Uterus (tissue), 2 donors: Measurements from ENCODE around the gene CMTM1.

ENCODE experiments used
- POLR2A ChIP-seq, 2 donors: fragments of 450-650 bp; IDR thresholded peaks; one replicate each; pipeline ENCODE4 v1.6.1; 2016; ENCODE audit warnings: antibody characterized with exemption in 2 of 2, mild to moderate bottlenecking in 1 of 2, moderate library complexity in 1 of 2
- TF ChIP-seq, protein P1 (sequence below), 4 experiments: fragments of 200-600 bp in 2 of 4; fragments of 450-650 bp in 2 of 4; sonication (generic) in 2 of 4; IDR thresholded peaks; one replicate each; pipeline ENCODE4 v1.5.1; 2016 to 2019; ENCODE audit warnings: antibody characterized with exemption in 4 of 4, mild to moderate bottlenecking in 2 of 4, moderate library complexity in 1 of 4

DNA sequence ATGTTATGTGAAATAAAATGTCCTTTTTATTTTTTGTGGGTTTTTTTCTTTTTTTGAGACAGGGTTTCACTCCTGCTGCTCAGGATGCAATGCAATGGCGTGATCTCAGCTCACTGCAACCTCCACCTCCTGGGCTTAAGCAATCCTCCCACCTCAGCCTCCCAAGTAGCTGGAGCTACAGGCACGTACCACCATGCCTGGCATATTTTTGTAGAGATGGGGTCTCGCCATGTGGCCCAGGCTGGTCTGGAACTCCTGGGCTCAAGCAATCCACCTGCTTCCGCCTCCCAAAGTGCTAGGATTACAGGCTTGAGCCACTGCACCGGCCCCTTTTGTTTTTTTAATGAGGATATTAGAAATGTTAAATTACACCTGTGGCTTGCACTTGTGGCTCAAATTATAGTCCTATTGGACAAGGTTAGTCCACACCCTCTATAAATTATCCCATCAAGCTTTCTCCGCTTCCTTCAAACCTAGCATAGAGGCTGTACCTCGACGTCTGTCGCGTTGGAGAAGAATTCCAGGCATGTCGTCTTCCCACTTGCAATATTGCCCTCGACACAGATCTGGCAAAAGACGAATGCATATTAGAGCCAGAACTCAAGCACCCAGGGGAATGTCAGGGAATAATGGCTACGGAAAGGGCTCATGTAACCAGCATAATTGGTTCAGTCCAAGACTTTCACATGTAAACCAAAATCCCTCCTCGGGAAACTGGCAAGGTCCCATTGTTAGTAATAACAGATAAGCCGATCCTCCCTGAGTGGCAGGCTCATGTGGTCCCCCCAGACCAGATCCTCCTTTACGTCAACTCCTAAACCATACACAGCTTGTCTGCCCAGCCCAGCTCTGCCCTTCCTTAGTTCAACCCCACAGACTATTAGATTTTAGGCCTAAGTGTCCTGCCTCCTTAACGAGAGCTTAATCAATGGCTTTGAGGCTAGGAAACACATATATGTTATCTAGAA is 24.6 kb upstream of the CMTM1 start:
- TF ChIP-seq, protein P1, sequence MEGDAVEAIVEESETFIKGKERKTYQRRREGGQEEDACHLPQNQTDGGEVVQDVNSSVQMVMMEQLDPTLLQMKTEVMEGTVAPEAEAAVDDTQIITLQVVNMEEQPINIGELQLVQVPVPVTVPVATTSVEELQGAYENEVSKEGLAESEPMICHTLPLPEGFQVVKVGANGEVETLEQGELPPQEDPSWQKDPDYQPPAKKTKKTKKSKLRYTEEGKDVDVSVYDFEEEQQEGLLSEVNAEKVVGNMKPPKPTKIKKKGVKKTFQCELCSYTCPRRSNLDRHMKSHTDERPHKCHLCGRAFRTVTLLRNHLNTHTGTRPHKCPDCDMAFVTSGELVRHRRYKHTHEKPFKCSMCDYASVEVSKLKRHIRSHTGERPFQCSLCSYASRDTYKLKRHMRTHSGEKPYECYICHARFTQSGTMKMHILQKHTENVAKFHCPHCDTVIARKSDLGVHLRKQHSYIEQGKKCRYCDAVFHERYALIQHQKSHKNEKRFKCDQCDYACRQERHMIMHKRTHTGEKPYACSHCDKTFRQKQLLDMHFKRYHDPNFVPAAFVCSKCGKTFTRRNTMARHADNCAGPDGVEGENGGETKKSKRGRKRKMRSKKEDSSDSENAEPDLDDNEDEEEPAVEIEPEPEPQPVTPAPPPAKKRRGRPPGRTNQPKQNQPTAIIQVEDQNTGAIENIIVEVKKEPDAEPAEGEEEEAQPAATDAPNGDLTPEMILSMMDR (IDR thresholded peaks at IDR 0.05): no peak
- TF ChIP-seq POLR2A (IDR thresholded peaks at IDR 0.05): no peak
